Panc1 (cell line): ENCODE measurements around the gene TBC1D17. TPM values are rescaled to one million over a fixed set of nuclear protein-coding genes. Genes with fewer than 3 reads are reported as not detected.

Experiments used
- ATAC-seq: fragments of 200-7000 bp; cut with Tn5 transposase; 2 replicates; pipeline ENCODE4 v1.9.1; 2020; ENCODE audit warnings: mild to moderate bottlenecking, moderate library complexity
- BruUV-seq: library from RNA; stranded (reverse); fragments of 400-500 nt; replicated peaks from 2 replicates; lab custom pipeline; 2021; lab: Mats Ljungman, UMichigan
- CTCF ChIA-PET: fragments of 300-600 bp; sonication (Branson Sonifier 250); formaldehyde crosslinking; loops from one replicate; lab custom pipeline; 2022; ENCODE audit warnings: antibody characterized with exemption; lab: Charles Lee
- POLR2A ChIA-PET: fragments of 300-600 bp; sonication (Branson Sonifier 250); formaldehyde crosslinking; loops from one replicate; lab custom pipeline; 2022; ENCODE audit warnings: antibody characterized with exemption; lab: Charles Lee
- DNase-seq: peaks from one replicate; pipeline ENCODE4 v3.0.0-alpha.2; 2010; ENCODE audit warnings: low read depth, low spot score
- H3K27ac ChIP-seq: 2 replicates; pipeline ENCODE4 v1.5.1; 2011; ENCODE audit warnings: mild to moderate bottlenecking, low read length, inconsistent platforms
- H3K27me3 ChIP-seq: fragments of 200-500 bp; sonication (Bioruptor generic); 2 replicates; pipeline ENCODE4 v1.6.0; 2014; ENCODE audit warnings: low read length, inconsistent platforms; ENCODE audit not compliant: control insufficient read depth, insufficient read depth
- H3K36me3 ChIP-seq: fragments of 200-500 bp; sonication (Bioruptor generic); 2 replicates; pipeline ENCODE4 v1.5.1; 2014; ENCODE audit warnings: inconsistent platforms, mild to moderate bottlenecking, low read length, moderate library complexity; ENCODE audit not compliant: control insufficient read depth, insufficient read depth
- H3K4me1 ChIP-seq: 2 replicates; pipeline ENCODE4 v1.5.1; 2011; ENCODE audit warnings: inconsistent platforms, mild to moderate bottlenecking, low read length, moderate library complexity; ENCODE audit not compliant: control insufficient read depth, insufficient read depth
- H3K4me3 ChIP-seq, 2 experiments: 2 replicates each; pipeline ENCODE4 v1.5.1; 2011 to 2012; ENCODE audit warnings: low read depth in 2 of 2, low read length in 2 of 2, mild to moderate bottlenecking in 2 of 2, inconsistent platforms in 1 of 2, moderate library complexity in 1 of 2
- H3K9me3 ChIP-seq: fragments of 200-500 bp; sonication (Bioruptor generic); 2 replicates; pipeline ENCODE4 v1.5.1; 2014; ENCODE audit warnings: low read depth, mild to moderate bottlenecking, inconsistent platforms, low read length, moderate library complexity; ENCODE audit not compliant: control insufficient read depth, insufficient read depth
- POLR2AphosphoS5 ChIP-seq: IDR thresholded peaks from 2 replicates; pipeline ENCODE4 v1.6.1; 2012; ENCODE audit warnings: mild to moderate bottlenecking, low read depth, low read length, moderate library complexity
- SIN3A ChIP-seq: IDR thresholded peaks from 2 replicates; pipeline ENCODE4 v1.6.1; 2012; ENCODE audit warnings: low read depth, mild to moderate bottlenecking, low read length, moderate library complexity, borderline replicate concordance; ENCODE audit not compliant: insufficient read depth
- TCF7L2 ChIP-seq: IDR thresholded peaks from 2 replicates; pipeline ENCODE4 v1.6.1; 2011; ENCODE audit warnings: mild to moderate bottlenecking, low read depth, low read length, inconsistent platforms
- in situ Hi-C: cut with HindIII; loops from 2 replicates; pipeline ENCODE4 v1.10.0; 2016; ENCODE audit warnings: low sequenced_read_pairs, low pct_unique_long_range_greater_than_20kb
- intact Hi-C: fragments of 100-400 bp; cut with micrococcal nuclease; formaldehyde crosslinking; loops from one replicate; pipeline ENCODE4 v1.10.0; 2022; ENCODE audit not compliant: unreplicated experiment
- total RNA-seq: library from RNA; stranded (reverse); gene quantifications from one replicate; pipeline ENCODE4 v1.2.1, GENCODE V29; 2021; ENCODE audit not compliant: unreplicated experiment
- TF ChIP-seq, protein P1 (sequence below), 2 experiments: IDR thresholded peaks; 2 replicates each; pipeline ENCODE4 v1.6.1; 2011 to 2012; ENCODE audit warnings: low read depth in 2 of 2, control low read depth in 1 of 2, low read length in 1 of 2, mild to moderate bottlenecking in 1 of 2, moderate library complexity in 1 of 2; ENCODE audit not compliant: insufficient read depth in 1 of 2
- TF ChIP-seq, protein P2 (sequence below): fragments of 450-650 bp; IDR thresholded peaks from 2 replicates; pipeline ENCODE4 v1.5.1; 2017; ENCODE audit warnings: mild to moderate bottlenecking

The TBC1D17 gene
- total RNA-seq, 1 experiment from 2014 or later, result 43.2 TPM

DNA sequence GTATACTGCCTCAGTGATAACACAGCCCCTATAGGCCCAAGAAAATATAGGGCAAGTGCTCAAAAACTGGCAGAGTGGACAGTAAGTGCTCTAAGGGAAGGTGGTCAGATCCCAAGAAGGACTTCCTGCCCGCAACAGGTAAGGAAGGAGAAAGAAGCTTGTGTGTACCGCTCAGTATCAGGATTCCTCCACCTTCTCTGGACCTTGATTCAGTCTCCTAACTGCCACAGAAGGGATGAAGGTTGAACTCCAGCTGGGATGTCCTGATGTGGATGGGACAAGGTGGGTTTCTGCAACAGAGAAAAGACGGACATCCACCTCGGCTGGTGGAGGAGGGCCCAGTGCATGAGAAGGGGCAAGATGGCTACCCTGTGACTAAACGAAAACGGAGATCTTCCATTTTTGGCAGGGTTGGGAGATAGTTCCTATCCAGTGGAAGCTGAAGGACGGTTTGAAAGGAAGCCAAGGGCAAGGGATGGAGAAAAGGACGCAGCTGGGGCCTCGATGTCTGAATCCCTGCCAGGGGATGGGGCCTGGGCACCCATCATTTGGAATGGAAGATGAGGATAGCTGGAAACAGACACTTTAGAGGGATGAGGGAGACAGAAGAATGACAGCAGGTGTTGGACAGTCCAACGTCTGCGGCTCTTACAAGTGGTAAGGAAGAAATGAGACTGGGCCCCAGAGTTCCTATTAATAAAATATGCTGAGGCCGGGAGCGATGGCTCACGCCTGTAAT is 50.2 kb downstream of the TBC1D17 start:
- H3K4me3 ChIP-seq, result peak overlapping the region; percentile 27 to 85; a peak in 3 of 4 replicates
- in situ Hi-C loops, result no loop called here
- no peaks in the 10 kb centered on the region for H3K9me3 ChIP-seq
- ATAC-seq (no peak), DNase-seq (no peak)
- CTCF ChIA-PET, result no interaction called here
- H3K27ac ChIP-seq, result peak overlapping the region; percentile 99
- H3K27me3 ChIP-seq, result no peaks in the 10 kb centered on the region
- H3K36me3 ChIP-seq, result no peaks in the 10 kb centered on the region; the same call in none of the 2 replicates
- TF ChIP-seq TCF7L2 (no peak), SIN3A (no peak), POLR2AphosphoS5 (no peak)
- TF ChIP-seq, protein P1, sequence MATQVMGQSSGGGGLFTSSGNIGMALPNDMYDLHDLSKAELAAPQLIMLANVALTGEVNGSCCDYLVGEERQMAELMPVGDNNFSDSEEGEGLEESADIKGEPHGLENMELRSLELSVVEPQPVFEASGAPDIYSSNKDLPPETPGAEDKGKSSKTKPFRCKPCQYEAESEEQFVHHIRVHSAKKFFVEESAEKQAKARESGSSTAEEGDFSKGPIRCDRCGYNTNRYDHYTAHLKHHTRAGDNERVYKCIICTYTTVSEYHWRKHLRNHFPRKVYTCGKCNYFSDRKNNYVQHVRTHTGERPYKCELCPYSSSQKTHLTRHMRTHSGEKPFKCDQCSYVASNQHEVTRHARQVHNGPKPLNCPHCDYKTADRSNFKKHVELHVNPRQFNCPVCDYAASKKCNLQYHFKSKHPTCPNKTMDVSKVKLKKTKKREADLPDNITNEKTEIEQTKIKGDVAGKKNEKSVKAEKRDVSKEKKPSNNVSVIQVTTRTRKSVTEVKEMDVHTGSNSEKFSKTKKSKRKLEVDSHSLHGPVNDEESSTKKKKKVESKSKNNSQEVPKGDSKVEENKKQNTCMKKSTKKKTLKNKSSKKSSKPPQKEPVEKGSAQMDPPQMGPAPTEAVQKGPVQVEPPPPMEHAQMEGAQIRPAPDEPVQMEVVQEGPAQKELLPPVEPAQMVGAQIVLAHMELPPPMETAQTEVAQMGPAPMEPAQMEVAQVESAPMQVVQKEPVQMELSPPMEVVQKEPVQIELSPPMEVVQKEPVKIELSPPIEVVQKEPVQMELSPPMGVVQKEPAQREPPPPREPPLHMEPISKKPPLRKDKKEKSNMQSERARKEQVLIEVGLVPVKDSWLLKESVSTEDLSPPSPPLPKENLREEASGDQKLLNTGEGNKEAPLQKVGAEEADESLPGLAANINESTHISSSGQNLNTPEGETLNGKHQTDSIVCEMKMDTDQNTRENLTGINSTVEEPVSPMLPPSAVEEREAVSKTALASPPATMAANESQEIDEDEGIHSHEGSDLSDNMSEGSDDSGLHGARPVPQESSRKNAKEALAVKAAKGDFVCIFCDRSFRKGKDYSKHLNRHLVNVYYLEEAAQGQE (IDR thresholded peaks at IDR 0.05; ENCODE audit: insufficient read depth in 1 of 2, low read depth in 2 of 2, low read length in 1 of 2), result no peak
- TF ChIP-seq, protein P2, sequence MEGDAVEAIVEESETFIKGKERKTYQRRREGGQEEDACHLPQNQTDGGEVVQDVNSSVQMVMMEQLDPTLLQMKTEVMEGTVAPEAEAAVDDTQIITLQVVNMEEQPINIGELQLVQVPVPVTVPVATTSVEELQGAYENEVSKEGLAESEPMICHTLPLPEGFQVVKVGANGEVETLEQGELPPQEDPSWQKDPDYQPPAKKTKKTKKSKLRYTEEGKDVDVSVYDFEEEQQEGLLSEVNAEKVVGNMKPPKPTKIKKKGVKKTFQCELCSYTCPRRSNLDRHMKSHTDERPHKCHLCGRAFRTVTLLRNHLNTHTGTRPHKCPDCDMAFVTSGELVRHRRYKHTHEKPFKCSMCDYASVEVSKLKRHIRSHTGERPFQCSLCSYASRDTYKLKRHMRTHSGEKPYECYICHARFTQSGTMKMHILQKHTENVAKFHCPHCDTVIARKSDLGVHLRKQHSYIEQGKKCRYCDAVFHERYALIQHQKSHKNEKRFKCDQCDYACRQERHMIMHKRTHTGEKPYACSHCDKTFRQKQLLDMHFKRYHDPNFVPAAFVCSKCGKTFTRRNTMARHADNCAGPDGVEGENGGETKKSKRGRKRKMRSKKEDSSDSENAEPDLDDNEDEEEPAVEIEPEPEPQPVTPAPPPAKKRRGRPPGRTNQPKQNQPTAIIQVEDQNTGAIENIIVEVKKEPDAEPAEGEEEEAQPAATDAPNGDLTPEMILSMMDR, result no peak
- POLR2A ChIA-PET, result no interaction called here
- peaks cover 12% of the 10 kb centered on the region for H3K4me1 ChIP-seq
- no TSS peak for BruUV-seq
- intact Hi-C loops, result no loop called here

DNA sequence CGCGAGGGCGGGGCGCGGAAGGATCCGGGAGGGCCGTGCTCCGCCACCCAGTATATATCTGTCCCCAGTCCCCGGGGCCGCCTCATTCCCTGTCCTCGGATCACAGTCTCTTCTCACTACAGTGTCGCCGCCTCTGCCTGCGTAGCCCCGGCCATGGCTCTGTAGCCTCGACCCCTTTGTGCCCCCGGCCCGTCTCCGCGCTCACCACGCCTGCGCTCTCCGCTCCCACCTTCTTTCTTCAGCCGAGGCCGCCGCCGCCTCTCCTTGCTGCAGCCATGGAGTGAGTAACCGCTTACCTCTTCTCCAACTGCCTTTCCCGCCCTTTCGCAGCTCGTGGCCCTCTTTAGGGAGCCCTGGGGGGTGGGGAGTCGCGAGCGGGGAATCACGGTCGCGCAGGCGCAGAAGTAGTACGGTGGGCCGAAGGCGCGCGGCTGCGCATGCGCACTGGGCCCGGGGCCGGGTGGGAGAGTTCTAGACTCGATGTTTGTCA is 51.7 kb downstream of the TBC1D17 start, which contains the start of the genes ATF5 and NUP62:
Gene ATF5, plus strand, starts transcription at position 85 of the 490 bp plus-strand sequence. CDS start 1,646 bp downstream, outside the sequence.
Gene NUP62, minus strand, starts transcription at position 384 of the 490 bp plus-strand sequence. CDS start 19,697 bp downstream, outside the sequence.
- Histone ChIP-seq H3K4me3 (peak within 1 kb of the TSS; percentile 85 to 88), H3K27ac (peak within 1 kb of the TSS; percentile 99), H3K9me3 (no peaks in the 10 kb centered on the region), H3K36me3 (no peaks in the 10 kb centered on the region; the same call in none of the 2 replicates), H3K27me3 (no peaks in the 10 kb centered on the region), H3K4me1 (peaks cover 12% of the 10 kb centered on the region)
- TSS peak; percentile 78 for BruUV-seq
- ATAC-seq, result peak; percentile 82
- in situ Hi-C loops, result no loop called here
- TF ChIP-seq, protein P2, result no peak
- TF ChIP-seq, protein P1 (IDR thresholded peaks at IDR 0.05; ENCODE audit: insufficient read depth in 1 of 2, low read depth in 2 of 2, low read length in 1 of 2), result no peak
- TF ChIP-seq SIN3A (peak; percentile 95; the same call in 1 of the 2 replicates), TCF7L2 (no peak), POLR2AphosphoS5 (peak; percentile 96)
- CTCF ChIA-PET, result interaction anchor here (0.7 kb wide), 1 partner anchor 959 kb away, joined by 4 read pairs; no protein-coding TSS in a partner anchor
- POLR2A ChIA-PET, result interaction anchor here (1.0 kb wide), 1 partner anchor 60 kb away, joined by 5 read pairs; no protein-coding TSS in a partner anchor
- no peak for DNase-seq
- intact Hi-C loops, result no loop called here
